Activated CD4-positive, alpha-beta T cell treated with anti-CD3 and anti-CD28 coated beads for 36 hours (primary cell): ENCODE data around the gene ABR. TPM values are rescaled to one million over a fixed set of nuclear protein-coding genes. Genes with fewer than 3 reads are reported as not detected.
"Not testable (repeated sequence)": the region's sequence is repeated elsewhere in the genome, so short reads cannot be mapped to it uniquely, and the experiment has no call there.

Experiments used
- ATAC-seq: fragments of 200-7000 bp; cut with Tn5 transposase; one replicate; pipeline ENCODE4 v1.10.0; 2021; ENCODE audit warnings: mild to moderate bottlenecking, moderate library complexity
- CTCF ChIA-PET: fragments of 350-600 bp; sonication (Branson Sonifier 250); formaldehyde crosslinking; loops from one replicate; lab custom pipeline; 2021; ENCODE audit warnings: antibody characterized with exemption; lab: Charles Lee
- POLR2A ChIA-PET: fragments of 350-600 bp; sonication (Branson Sonifier 250); formaldehyde crosslinking; loops from one replicate; lab custom pipeline; 2021; ENCODE audit warnings: antibody characterized with exemption, inconsistent platforms; lab: Charles Lee
- DNase-seq: peaks from one replicate; pipeline ENCODE4 v3.0.0-alpha.2; 2020
- H3K27ac Mint-ChIP-seq: one replicate; pipeline ENCODE4 v1.8.0; 2021; ENCODE audit warnings: mixed read lengths
- H3K27me3 Mint-ChIP-seq: one replicate; pipeline ENCODE4 v1.8.0; 2021; ENCODE audit warnings: mixed read lengths
- H3K36me3 Mint-ChIP-seq: one replicate; pipeline ENCODE4 v1.8.0; 2021; ENCODE audit warnings: low read depth, mixed read lengths
- H3K4me1 Mint-ChIP-seq: one replicate; pipeline ENCODE4 v1.8.0; 2021; ENCODE audit warnings: mixed read lengths
- H3K4me3 Mint-ChIP-seq: one replicate; pipeline ENCODE4 v1.8.0; 2021; ENCODE audit warnings: mild to moderate bottlenecking, moderate library complexity, mixed read lengths
- H3K9me3 Mint-ChIP-seq: one replicate; pipeline ENCODE4 v1.8.0; 2021; ENCODE audit warnings: low read depth, mixed read lengths
- intact Hi-C, 2 experiments: fragments of 100-400 bp; cut with DNase I in 1 of 2; cut with micrococcal nuclease in 1 of 2; formaldehyde crosslinking; loops; one replicate each; pipeline versions ENCODE4 v1.14.2 to v1.15.1; 2022 to 2024; cut with DNase I, micrococcal nuclease
- total RNA-seq, 2 experiments: library from RNA; stranded (reverse); gene quantifications; one replicate each; pipeline ENCODE4 v1.2.3, GENCODE V29; 2021

ABR gene
- total RNA-seq, 2 experiments from 2014 or later = 45.2 to 50.5 TPM

DNA sequence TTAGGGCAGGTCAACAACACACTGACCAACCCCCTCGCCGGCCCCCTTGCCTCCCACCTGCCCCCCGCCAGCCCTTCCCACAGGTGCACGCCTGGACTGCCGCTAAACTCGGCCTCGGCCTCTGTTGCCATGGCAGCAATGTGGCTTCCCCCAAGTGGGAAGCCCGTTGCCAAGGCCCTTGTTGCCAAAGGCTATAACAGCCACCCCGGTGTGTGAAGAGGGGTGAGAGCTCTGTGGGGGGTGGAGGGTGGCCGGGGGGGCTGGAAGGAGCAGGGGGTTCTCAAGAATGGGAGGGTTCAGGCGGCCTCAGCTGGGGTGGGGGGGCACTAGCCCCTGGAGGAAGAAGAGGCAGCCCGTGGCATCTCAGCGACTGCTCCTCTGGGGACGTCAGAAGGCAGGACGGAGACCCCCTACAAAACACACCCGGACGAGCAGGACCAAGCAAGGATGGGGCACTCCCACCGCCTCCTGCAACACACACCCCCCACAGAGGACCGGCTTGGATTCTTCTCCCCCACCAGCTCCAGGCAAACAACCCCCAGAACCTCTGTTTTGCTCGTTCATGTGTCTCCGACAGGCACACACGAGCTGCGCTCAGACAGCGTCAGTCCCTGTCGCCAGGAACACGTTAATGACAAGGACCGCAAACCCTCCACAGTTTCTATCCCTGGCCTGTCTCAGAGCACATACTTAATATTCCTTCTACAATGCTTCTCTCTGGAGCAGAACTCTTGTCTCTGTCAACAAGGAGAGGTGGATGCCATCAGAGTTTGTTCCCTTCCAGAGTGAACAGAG lies 55.7 kb downstream of the ABR start:
- CTCF ChIA-PET = interaction anchor here (1.9 to 5.1 kb wide), 3 partner anchors 57 to 208 kb away, joined by 6 to 91 read pairs (median 6); no protein-coding TSS in a partner anchor
- POLR2A ChIA-PET = no interaction called here
- Mint-ChIP-seq H3K4me3 (no peak overlapping the region), H3K27me3 (peaks cover 3% of the 10 kb centered on the region), H3K36me3 (no peaks in the 10 kb centered on the region), H3K27ac (no peak overlapping the region), H3K4me1 (peaks cover 4% of the 10 kb centered on the region), H3K9me3 (no peaks in the 10 kb centered on the region)
- intact Hi-C loops = loop anchor here (1.0 to 2.0 kb wide), 2 partner anchors 63 to 209 kb away; no protein-coding TSS in a partner anchor
- no peak for ATAC-seq
- no peak for DNase-seq

DNA sequence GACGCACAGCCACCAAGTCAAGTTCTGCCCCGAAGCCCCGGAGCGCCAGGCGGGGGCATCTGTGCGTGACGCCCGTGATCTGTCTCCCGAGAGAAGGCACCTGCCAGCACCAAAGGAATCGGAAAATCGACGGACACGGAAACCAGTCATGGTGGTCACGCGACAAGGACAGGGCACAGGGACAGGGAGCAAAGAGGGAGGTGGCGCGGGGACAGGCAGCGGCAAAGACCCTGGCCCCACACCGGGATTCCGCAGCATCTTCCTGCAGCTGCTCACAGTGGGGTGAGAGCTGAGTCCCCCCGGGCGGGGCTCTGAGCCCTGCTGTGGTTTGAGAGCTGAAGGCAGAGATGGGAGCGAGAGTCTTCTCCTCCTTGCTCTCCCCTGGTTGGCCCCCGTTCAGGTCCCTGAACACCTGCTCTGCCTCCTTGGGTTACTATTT lies 56.4 kb downstream of the ABR start:
- Mint-ChIP-seq H3K27me3 (peaks cover 3% of the 10 kb centered on the region), H3K36me3 (no peaks in the 10 kb centered on the region), H3K27ac (no peak overlapping the region), H3K4me3 (no peak overlapping the region), H3K9me3 (no peaks in the 10 kb centered on the region), H3K4me1 (peaks cover 4% of the 10 kb centered on the region)
- ChIA-PET CTCF (interaction anchor here (0.9 to 5.1 kb wide), 9 partner anchors 13 to 336 kb away, joined by 3 to 91 read pairs (median 6); no protein-coding TSS in a partner anchor), POLR2A (no interaction called here)
- intact Hi-C loops = loop anchor here (1.0 to 2.0 kb wide), 2 partner anchors 64 to 209 kb away; no protein-coding TSS in a partner anchor
- ATAC-seq = no peak
- no peak for DNase-seq

DNA sequence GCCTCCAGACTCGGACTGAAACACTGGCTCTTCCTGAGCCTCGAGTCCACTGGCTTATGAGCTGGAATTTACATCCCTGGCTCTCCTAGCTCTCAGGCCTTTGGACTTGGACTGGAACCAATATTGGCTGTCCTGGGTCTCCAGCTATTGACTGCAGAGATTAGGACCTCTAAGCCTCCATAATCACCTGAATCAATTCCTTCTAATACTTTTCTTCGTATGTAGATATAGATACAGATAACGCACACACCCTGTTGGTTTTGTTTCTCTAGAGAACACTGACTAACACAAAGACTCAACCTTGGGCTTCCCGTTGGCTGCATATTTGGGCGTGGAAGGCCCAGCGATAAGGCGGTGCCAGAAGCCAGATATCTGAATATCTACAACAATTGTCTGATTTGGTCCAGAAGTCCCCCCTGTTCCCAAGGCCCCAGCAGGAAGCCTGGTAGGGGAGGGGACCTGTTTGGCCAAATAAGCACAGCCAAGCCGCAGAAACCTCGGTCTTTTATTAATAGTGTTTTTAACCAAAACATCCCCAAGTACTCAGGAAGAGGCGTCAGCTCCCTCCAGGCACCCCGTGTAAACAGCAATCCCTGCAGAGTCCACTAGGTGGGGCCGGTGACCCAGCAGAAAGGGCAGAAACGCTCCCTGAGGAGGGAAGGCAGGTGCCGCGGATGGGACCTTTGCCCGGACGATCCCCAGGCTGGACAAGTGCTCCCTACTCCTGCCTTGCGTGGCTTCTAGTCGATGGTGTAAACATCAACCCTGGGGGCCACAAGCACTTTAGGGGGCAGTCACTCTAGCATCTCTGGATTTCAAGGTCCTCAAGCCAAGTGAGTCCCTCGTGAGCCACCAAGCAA lies 57.0 kb downstream of the ABR start:
- POLR2A ChIA-PET = no interaction called here
- Mint-ChIP-seq H3K27ac (no peak overlapping the region), H3K4me3 (no peak overlapping the region), H3K4me1 (peaks cover 4% of the 10 kb centered on the region), H3K27me3 (peaks cover 3% of the 10 kb centered on the region), H3K9me3 (no peaks in the 10 kb centered on the region), H3K36me3 (no peaks in the 10 kb centered on the region)
- CTCF ChIA-PET = interaction anchor here (0.5 to 5.1 kb wide), 29 partner anchors 8 to 360 kb away, joined by 3 to 91 read pairs (median 4); no protein-coding TSS in a partner anchor
- ATAC-seq (peak; percentile 98), DNase-seq (peak; percentile 91)
- intact Hi-C loops = loop anchor here (1.0 to 2.0 kb wide), 2 partner anchors 65 to 210 kb away; no protein-coding TSS in a partner anchor

DNA sequence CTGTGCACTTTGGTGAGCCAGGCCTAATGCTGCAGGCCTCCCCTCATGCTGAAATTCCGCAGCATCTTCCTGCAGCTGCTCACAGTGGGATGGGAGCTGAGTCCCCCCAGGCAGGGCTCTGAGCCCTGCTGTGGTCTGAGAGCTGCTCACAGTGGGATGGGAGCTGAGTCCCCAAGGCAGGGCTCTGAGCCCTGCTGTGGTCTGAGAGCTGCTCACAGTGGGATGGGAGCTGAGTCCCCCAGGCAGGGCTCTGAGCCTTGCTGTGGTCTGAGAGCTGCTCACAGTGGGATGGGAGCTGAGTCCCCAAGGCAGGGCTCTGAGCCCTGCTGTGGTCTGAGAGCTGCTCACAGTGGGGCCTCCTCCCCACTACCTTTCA lies 58.4 kb downstream of the ABR start:
- H3K4me1 Mint-ChIP-seq, POLR2A ChIA-PET, ATAC-seq, H3K4me3 Mint-ChIP-seq, intact Hi-C loops, H3K27ac Mint-ChIP-seq, DNase-seq, H3K9me3 Mint-ChIP-seq, H3K36me3 Mint-ChIP-seq, H3K27me3 Mint-ChIP-seq: not testable (repeated sequence)
- CTCF ChIA-PET = interaction anchor here (1.4 to 5.1 kb wide), 5 partner anchors 23 to 72 kb away, joined by 4 to 91 read pairs (median 6); no protein-coding TSS in a partner anchor

DNA sequence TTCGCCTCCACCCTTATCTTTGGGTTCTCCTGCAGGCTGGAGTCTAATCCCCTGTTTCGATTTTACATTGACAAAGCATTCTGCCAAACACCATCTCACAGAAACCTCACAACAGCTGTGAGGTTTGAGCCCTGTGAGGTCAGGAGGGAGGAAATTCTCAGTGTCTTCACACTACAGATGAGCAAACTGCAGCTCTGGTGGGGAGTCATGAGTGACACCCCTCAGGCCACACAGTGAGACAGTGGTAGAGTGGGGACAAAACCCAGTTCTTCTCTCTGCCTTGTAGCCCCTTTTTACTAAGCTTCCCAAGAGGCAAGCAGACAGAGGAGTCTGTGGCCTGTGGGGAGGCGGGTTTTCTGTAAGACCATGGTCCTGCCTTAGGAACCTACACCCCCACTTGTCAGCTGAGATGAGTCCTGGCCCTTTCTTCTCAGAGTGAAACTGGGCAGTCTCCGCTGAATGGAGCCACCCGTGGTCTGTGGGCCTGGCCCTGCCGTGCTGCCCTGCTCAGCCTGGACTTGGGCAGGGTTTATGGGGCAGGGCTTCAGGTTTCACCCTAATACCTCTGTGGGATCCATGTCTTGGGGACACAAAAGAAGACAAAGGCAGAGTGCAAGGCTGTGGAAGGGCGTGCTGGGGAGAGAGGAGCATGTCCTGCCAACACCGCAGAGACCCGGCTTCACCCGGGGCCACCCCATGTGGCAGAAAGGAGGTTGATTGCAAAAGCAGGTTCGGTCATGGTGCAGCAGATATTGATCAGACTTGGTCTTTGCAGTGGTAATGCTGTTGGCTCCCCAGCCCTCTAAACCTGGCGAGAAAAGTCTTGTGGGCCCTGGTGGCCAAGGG lies 59.0 kb downstream of the ABR start:
- Mint-ChIP-seq H3K27ac (no peak overlapping the region), H3K36me3 (no peaks in the 10 kb centered on the region), H3K27me3 (peaks cover 3% of the 10 kb centered on the region), H3K4me3 (no peak overlapping the region), H3K9me3 (no peaks in the 10 kb centered on the region), H3K4me1 (peaks cover 6% of the 10 kb centered on the region)
- intact Hi-C loops = no loop called here
- DNase-seq (no peak), ATAC-seq (no peak)
- ChIA-PET POLR2A (no interaction called here), CTCF (interaction anchor here (0.5 to 5.1 kb wide), 6 partner anchors 23 to 67 kb away, joined by 3 to 91 read pairs (median 4); no protein-coding TSS in a partner anchor)

DNA sequence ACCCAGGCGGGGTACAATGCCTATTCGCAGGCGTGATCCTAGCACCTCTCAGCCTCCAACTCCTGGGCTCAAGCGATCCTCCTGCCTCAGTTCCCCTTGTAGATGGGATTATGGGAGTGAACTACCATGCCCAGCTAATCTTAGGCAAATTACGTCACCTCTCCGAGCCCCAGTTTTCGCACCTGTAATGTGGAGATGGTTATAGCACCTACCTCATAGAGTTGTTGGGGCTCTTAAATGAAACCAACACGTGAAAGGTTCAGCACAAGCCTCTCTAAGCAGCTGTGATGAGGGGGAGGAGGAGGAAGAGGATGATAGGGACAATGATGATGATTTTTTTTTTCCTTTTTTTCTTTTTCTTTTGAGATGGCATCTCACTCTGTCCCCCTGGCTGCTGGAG lies 59.9 kb downstream of the ABR start:
- H3K27me3 Mint-ChIP-seq = peaks cover 3% of the 10 kb centered on the region
- POLR2A ChIA-PET = no interaction called here
- H3K27ac Mint-ChIP-seq = no peak overlapping the region
- intact Hi-C loops = no loop called here
- H3K9me3 Mint-ChIP-seq = no peaks in the 10 kb centered on the region
- CTCF ChIA-PET = interaction anchor here (0.5 to 1.7 kb wide), 4 partner anchors 22 to 68 kb away, joined by 3 to 10 read pairs (median 4); no protein-coding TSS in a partner anchor
- H3K4me3 Mint-ChIP-seq = no peak overlapping the region
- ATAC-seq (no peak), DNase-seq (no peak)
- H3K4me1 Mint-ChIP-seq = peaks cover 13% of the 10 kb centered on the region
- no peaks in the 10 kb centered on the region for H3K36me3 Mint-ChIP-seq

DNA sequence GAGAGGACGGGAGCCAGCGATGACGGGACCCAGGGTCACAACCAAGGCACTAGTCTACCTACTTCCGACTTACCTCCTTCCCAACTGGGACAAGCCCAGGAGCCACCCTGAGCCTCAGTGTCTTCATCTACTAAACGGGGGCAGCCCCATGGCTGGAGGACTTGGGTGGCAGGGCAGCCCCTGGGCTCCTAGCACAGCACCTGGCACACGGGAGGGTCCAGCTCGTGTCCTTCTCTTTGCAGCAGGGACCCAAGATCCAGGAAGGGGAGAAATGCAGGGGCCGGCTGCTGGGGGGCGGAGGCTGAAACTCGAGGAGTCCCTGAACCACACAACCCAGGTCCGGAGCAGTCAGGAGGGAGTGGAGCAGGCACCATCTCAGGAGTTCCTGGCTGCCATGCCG lies 63.2 kb downstream of the ABR start:
- CTCF ChIA-PET = interaction anchor here (2.2 kb wide), 1 partner anchor 70 kb away, joined by 7 read pairs; no protein-coding TSS in a partner anchor
- intact Hi-C loops = no loop called here
- peaks cover 20% of the 10 kb centered on the region for H3K4me1 Mint-ChIP-seq
- no peaks in the 10 kb centered on the region for H3K27me3 Mint-ChIP-seq
- no peak overlapping the region for H3K4me3 Mint-ChIP-seq
- H3K27ac Mint-ChIP-seq = peak overlapping the region; percentile 51
- DNase-seq (no peak), ATAC-seq (no peak)
- POLR2A ChIA-PET = no interaction called here
- no peaks in the 10 kb centered on the region for H3K9me3 Mint-ChIP-seq
- no peaks in the 10 kb centered on the region for H3K36me3 Mint-ChIP-seq

DNA sequence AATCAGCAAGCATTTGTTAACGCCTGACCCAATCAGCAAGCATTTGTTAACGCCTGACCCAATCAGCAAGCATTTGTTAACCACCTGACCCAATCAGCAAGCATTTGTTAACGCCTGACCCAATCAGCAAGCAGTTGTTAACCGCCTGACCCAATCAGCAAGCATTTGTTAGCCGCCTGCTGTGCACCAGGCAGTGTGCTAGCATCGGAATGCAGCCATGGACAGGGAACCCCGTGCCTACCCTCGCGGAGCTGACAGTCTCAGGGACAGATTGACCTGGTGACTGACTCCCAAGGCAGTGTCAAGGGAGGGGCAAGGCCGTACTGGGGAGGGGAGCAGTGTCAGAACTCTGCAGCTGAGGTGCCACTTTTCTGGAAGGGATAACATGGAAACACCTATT lies 66.9 kb downstream of the ABR start:
- intact Hi-C loops = no loop called here
- CTCF ChIA-PET = interaction anchor here (0.8 kb wide), 1 partner anchor 192 kb away, joined by 3 read pairs; no protein-coding TSS in a partner anchor
- H3K27ac Mint-ChIP-seq = no peak overlapping the region
- no peaks in the 10 kb centered on the region for H3K27me3 Mint-ChIP-seq
- peaks cover 36% of the 10 kb centered on the region for H3K4me1 Mint-ChIP-seq
- H3K4me3 Mint-ChIP-seq = no peak overlapping the region
- POLR2A ChIA-PET = no interaction called here
- no peaks in the 10 kb centered on the region for H3K9me3 Mint-ChIP-seq
- no peaks in the 10 kb centered on the region for H3K36me3 Mint-ChIP-seq
- ATAC-seq (no peak), DNase-seq (no peak)

DNA sequence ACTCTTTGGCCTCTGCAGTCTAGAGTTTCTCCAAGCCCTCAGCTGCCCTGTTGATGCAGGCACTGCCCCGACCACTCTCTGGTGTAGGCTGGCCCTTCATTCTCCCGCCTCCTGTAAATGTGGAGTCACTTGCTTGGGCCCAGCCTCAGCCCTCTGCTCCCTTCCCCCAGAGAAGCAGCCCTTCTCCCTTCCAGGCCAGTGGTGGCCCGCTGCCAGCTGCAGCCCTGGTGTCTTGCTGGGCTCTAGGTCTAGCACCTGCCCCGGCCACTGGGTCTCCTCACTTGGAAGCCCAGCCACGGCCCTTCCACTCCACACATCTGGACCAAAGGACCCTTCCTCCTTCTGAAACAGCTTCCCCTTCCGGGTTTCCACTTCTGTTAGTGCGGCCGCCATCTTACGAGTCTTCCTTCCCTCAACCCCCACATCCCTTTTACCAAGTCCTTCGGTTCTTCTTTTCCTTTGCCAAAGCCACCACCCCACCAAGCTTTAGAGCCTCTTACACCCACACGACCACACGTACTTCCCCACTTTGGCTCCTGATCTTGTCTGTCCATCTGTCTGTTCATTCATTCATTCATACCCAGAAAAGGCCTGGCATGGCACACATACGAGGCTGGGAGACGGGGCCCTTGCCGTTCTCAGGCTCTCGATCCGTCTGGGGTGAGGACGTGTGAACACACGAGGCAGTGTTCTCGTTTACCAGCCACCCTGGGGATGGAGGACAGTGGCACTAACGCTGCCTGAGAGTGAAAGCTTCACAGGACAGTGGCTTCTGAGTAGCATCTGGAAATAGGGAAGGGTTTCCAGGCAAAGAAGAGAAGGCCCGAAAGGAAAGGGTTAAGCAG lies 68.0 kb downstream of the ABR start:
- Mint-ChIP-seq H3K9me3 (no peaks in the 10 kb centered on the region), H3K36me3 (peaks cover 5% of the 10 kb centered on the region), H3K4me1 (peaks cover 45% of the 10 kb centered on the region), H3K4me3 (peak overlapping the region; percentile 21), H3K27me3 (no peaks in the 10 kb centered on the region), H3K27ac (peak overlapping the region; percentile 58)
- CTCF ChIA-PET = interaction anchor here (0.6 to 1.5 kb wide), 4 partner anchors 11 to 114 kb away, joined by 3 to 6 read pairs (median 3); no protein-coding TSS in a partner anchor
- ATAC-seq (no peak), DNase-seq (no peak)
- POLR2A ChIA-PET = no interaction called here
- intact Hi-C loops = no loop called here
